SIG-M5 (cell line): ENCODE results near the gene C16orf95.
"Not testable (repeated sequence)": the region's sequence is repeated elsewhere in the genome, so short reads cannot be mapped to it uniquely, and the experiment has no call there.

ENCODE experiments used
- DNase-seq: peaks from one replicate; lab custom pipeline; 2025; lab: John Stamatoyannopoulos, UW

Gene C16orf95

DNA sequence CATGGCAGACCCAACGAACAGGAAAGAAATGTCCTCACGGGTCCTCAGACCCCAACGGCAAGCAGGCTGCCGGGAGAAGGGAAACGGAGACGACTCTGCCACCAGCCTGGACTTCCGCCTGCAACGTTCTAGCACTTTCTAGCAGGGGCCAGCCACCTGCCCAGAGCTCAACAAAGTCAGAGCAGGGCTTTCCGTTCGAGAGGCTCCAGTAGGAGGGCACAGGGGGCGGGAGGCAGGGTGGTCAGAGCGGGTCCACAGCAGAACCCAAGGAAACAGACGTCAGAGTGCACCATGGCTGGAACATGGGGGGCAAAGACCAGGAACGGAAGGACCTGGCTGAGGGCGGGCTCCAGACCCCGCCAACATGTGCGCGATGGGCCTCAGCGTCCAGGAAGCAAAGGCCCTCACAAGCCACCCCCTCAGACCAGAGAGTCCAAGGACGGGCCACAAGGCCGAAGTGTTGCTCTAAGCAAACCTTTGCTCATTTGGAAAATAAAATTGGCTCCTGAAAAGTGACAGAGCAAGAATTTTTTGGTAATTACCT is 29.4 kb upstream of the C16orf95 start:
- DNase-seq: no peak

- no peak for DNase-seq
Observed at GRCh38 chr16:87345726-87346424, 28.7 kb upstream of the C16orf95 start.

DNA sequence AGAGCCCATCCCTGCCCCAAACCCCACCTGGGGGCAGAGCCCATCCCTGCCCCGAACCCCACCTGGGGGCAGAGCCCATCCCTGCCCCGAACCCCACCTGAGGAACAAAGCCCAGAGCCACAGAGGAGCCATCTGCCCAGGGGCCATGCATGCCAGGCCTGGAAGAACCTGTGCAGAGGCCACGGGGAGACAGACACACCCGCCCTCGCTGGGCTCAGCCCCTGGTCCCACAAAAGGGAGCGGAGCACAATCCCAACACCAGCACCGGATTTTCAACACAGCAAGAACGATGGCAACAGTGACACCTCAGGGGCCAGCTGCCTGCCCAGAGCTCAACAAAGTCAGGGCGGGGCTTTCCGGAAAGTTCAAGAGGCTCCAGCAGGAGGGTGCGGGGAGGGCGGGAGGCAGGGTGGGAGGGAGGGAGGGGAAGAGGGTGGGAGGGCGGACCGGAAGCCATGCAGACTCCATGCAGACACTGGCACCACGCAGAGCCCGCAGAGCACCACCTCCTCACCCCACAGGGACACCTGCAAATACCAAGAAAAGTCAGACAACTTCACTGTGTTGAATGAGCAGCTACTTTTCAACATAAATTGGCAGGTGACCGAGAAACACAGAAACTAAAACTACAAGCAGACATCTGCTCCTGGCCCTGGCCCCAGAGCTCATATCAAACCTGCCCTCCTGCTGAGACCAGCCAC is 27.9 kb upstream of the C16orf95 start:
- DNase-seq: no peak

- DNase-seq: no peak
Observed at GRCh38 chr16:87344165-87344930, 27.2 kb upstream of the C16orf95 start.

DNA sequence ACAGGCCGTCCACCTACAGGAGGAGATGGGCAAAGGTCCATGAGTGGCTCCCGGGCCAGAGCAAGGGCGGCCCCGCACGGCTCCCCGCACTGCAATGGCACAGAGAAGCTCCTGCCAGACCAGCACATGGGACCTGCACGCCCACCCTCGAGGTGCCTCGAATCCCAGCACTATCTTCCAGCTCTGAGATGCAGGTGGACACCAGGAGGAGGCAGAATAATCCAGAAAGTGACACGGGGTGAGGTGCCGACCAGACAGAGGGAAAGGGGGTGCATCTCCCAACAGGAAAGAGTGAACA is 26.5 kb upstream of the C16orf95 start:
- DNase-seq: no peak

DNA sequence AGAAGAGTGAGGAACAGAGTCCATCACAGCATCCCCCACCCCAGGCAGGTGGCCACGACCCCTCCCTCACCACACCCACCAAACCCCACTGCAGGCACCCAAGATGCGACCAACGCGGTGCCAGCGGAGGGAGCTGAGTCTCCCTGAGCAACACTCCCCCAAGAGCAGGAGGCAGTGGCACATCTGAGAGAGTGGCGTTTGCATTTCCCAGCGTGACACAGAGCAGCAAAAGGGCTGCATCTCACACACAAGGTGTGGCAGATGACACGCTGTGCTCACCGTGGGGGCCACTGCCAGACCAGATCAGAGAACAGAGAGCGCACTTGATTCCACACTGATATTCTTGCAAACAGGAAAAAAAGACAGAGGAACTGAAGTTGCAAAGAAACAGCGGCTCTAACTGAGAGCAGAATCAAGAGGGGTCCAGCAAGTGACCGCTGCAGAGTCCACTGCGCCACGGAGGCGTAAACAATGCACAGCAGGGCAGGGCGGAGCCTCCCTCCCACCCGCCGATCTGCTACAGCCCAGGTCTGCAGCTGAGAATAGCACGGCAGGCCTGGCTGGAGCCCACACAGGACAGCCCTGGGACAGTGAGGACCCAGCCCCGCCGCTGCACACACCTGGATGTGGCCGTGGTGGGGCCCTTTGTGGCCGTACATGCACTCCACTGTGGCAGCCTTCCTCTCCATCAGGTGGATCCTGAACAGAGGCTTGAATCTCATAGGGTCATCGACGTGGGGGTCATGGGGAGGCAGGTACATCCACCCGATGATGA is 26.0 kb upstream of the C16orf95 start:
- DNase-seq: no peak

- DNase-seq: no peak
Observed at GRCh38 chr16:87342504-87342903, 25.3 kb upstream of the C16orf95 start.

GRCh38 chr16:87340198-87340597 is 23.0 kb upstream of the C16orf95 start:
- DNase-seq: no peak

DNA sequence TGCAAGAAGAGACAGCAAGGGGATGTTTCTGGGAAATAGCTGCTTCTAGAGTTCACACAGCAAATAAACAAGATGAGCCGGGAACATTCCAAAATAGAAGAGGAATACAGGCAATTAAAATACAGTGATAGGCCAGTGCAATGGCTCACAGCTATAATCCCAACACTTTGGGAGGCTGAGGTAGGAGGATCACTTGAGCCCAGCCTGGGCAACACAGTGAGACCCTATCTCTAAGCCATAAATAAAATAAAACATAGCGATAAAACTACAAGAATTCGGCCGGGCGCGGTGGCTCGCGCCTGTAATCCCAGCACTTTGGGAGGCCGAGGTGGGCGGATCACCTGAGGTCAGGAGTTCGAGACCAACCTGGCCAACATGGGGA is 22.5 kb upstream of the C16orf95 start:
- not testable (repeated sequence) for DNase-seq

- DNase-seq: no peak
Observed at GRCh38 chr16:87339086-87339723, 22.0 kb upstream of the C16orf95 start.

DNA sequence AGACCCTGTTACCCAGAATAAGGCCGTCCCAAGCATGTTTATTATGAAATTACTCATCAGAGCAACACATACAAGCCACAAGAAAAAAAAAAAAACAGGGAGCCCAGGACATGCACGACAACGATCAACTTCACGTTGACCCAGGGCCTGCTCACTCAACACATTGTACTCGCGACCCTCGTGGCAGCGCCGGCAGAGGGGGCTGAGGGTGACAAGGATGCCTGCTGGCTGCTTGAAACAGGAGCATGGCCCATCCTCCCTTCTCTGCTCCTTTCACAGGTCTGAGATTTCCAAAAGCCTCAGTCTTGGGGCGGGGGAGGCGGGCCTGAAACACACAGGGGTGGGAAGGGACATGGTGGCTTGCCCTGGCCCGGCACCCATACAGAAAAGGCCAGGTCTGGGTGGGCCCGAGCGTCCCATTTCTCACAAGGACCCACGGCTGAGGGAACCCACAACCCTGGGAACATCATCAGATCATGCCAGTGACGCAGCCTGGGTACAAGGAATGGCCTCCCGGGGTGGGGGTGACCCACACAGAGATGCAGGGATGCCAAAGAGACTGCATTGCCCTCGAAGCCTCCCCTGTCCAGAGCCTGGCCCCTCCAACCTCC is 21.1 kb upstream of the C16orf95 start:
- no peak for DNase-seq

GRCh38 chr16:87337262-87337771 is 20.1 kb upstream of the C16orf95 start:
- DNase-seq: no peak

DNA sequence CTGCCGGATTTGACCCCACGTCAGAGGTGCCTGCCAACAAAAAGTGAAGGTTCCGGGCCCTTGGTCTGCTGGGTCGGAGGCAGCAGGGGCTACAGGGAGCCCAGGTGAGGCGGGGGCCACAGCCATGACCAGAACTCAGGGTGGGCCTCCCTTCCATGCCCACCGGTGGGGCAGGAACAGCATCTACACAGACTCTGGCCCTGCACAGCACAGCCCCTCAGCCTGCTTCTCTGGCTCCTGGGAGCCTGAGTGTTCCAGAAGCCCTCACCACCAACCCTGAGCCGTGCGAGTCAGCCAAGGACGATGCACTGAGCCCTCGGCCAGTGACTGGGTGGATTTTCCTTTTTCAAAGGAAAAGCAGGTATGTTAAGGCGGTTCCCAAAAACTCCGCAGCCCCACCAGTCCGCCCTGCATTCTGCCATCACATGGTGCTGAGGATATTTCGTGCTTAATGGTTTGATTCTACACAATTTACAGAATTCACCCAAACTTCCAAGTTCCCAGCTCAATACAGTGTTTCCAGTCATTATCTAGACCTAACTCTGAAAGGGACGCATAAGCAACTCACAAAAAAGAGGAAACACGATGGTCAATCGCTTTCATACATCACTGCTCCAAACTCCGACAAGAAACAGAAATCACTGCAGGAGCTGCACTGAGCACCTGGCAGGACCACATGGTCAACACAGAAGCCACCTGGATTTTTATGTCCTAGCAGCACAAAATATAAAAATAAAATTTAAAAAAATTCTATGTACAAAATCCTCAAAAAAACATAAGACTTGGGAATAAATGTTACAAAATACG is 19.4 kb upstream of the C16orf95 start:
- DNase-seq: no peak

DNA sequence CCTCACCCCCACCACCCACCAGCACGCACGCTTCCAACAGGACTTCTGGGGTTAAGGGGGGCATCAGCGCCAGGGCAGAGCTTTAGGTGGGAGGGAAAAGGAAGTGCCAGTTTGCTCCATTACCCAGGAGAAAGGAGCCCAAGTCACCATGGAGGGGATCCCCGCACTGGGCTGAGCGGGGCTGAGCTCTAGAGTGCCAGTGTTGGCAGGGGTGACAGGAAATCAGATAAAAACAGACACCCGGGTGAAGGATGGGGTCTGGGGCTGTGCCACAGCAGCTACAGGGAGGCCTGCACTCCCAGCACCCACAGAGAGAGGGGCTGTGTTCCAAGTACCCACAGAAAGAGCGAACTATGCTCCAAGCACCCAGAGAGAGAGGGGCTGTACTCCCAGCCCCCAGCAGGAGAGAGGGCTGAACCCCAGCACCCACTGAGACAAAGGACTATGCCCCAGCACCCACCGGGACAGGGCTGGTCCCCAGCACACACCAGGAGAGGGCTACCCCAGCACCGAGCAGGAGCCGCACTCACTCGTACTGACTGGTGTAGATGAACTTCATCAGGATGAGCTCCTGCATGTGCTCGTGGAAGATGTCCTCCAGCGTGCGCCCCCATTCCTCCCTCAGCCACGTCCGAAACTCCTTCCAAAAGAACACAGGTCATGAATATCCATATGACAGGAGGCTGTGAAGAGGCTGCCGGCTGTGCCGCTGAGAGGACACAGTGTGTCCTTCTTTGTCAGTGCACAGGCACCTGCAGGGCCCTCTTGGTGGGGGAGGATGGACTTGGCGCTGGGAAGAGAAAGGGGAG is 18.6 kb upstream of the C16orf95 start:
- DNase-seq: no peak

DNA sequence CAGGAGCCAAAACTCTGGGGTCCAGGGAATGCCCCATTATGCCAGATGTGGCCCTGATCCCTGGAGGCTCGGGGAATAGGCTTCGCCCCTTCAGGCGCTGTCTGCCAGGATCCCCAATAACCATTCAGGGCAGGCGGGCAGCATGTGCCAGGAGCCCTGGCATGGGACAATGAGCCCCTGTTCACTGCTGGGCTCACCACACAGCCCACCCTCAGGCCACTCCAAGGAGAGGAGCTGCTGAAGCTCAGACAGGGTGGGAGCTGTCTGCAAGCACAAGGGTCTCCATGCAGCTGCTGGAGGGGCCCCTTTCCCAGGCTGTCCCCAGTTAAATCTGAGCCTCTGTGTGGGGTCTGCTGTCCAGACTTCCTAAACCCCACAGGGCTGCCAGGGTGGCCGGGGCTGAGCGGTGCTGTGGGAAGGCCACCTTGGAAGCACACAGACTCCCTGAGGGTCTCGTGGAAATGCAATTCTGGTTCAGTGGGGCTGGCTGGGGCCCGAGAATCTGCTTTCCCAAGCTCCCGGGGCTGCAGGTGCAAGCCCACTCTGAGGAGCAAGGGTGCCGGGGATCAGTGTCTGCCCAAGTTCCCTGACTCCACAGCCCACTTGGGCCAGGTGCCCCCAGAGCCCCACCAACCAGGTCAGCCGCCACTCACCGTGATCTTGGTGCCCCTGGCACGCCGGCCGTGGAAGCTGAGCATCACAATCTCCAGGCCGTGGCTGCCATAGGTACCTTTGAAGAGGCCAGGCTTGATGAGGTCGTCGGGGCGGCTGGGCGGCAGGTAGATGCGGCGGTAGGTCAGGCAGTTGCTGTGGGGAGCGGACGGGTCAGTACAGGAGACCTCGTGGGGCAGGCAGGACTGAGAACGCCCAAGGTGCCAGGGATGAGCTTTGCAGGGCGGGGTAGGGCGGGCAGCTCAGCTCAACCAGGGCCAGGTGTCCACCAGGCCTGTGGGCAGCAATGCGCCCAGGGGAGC is 17.7 kb upstream of the C16orf95 start:
- DNase-seq: no peak

DNA sequence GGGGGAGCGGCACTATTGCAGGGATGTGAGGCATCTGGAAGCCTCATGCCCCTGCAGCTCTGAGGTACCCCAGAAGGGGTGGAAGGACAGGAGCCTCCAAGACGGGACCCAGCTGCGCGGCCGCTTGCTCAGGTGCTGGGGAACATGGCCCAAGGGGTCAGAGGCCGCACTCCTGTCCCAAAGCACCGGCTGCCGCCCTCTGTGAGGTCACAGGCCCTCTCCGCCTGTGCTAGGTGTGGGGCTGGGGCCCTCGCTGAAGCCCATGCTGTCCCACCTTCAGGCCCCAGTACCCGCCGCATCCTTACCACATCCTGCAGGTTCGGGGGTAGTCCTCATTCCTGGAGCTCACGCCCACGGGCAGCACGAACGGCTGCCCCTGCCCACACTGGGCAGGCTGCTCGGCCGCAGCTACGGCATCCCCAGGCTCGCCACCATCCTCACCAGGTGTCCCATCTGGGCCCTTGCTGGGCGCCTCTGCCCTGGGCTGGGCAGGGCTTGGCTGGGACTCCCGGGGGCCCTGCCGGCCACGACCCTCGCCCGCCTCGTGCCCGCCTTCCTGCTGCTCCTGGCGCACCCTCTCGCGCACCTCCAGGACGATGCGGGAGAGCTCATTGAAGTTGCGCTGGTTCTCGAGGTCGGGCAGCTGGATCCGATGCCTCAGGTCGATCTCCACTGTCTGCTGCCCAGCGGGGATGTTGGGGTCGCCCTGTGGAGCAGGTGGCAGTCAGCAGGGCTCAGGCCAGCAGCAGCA is 16.6 kb upstream of the C16orf95 start:
- no peak for DNase-seq

DNA sequence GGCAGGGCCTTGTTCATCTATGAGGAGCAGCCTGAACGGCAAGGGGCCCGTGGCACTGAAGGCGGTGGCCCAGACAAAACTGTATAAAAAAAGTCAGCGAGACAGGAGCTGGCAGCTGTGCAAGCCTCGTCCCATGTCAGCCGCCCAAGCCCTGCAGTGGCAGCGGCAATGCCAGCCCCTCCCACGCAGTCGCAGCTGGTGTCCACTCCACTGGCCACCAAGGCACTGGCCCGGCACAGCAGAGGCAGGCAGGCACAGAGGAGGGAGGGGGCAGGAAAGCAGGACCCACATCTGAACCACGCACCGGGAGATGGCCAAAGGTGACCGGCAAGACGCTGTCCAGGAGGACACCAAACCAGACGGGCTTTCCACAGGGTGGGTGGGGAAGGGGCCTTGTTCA is 15.9 kb upstream of the C16orf95 start:
- DNase-seq: no peak
